IMR-90 (cell line): Measurements from ENCODE around the gene REEP2. TPM values are rescaled to one million over a fixed set of nuclear protein-coding genes. Genes with fewer than 3 reads are reported as not detected.

ENCODE experiments used
- ATAC-seq: fragments of 200-7000 bp; cut with Tn5 transposase; 2 replicates; pipeline ENCODE4 v1.9.1; 2020; ENCODE audit warnings: low read depth, mild to moderate bottlenecking, moderate library complexity
- BruUV-seq: library from RNA; stranded (reverse); fragments of 400-500 nt; replicated peaks from 2 replicates; lab custom pipeline; 2021; lab: Mats Ljungman, UMichigan
- CTCF ChIA-PET: fragments of 300-600 bp; formaldehyde crosslinking; extraction: SDS; loops from one replicate; lab custom pipeline; 2021; ENCODE audit warnings: antibody characterized with exemption; lab: Yijun Ruan, JAX
- POLR2A ChIA-PET: fragments of 300-600 bp; sonication (Branson Sonifier 250); formaldehyde crosslinking; loops from one replicate; lab custom pipeline; 2022; ENCODE audit warnings: antibody characterized with exemption; ENCODE audit not compliant: unreplicated experiment; lab: Charles Lee
- DNase-seq: peaks from one replicate; pipeline ENCODE4 v3.0.0; 2013
- H2AFZ ChIP-seq: replicated peaks from 2 replicates; pipeline ENCODE3; 2013; ENCODE audit warnings: low read length, mild to moderate bottlenecking; ENCODE audit not compliant: poor library complexity
- H2AK5ac ChIP-seq: 2 replicates; pipeline ENCODE4 v1.6.1; 2013; ENCODE audit warnings: low read depth, low read length, inconsistent platforms
- H2AK9ac ChIP-seq: replicated peaks from 2 replicates; pipeline ENCODE3; 2013; ENCODE audit warnings: mild to moderate bottlenecking, low read depth, low read length, moderate library complexity; ENCODE audit not compliant: poor library complexity
- H2BK120ac ChIP-seq: 2 replicates; pipeline ENCODE4 v1.6.1; 2013; ENCODE audit warnings: low read depth, low read length, inconsistent platforms
- H2BK15ac ChIP-seq: 3 replicates; pipeline ENCODE4 v1.6.1; 2013; ENCODE audit warnings: low read depth, low read length, inconsistent platforms
- H2BK20ac ChIP-seq: 2 replicates; pipeline ENCODE4 v1.6.1; 2013; ENCODE audit warnings: low read depth, mild to moderate bottlenecking, inconsistent platforms, low read length, moderate library complexity
- H2BK5ac ChIP-seq: 2 replicates; pipeline ENCODE4 v1.6.1; 2013; ENCODE audit warnings: mild to moderate bottlenecking, low read depth, low read length, inconsistent platforms; ENCODE audit not compliant: poor library complexity, severe bottlenecking
- H3K14ac ChIP-seq: replicated peaks from 2 replicates; pipeline ENCODE4 v1.6.1; 2013; ENCODE audit warnings: low read depth, low read length, inconsistent platforms
- H3K18ac ChIP-seq: 2 replicates; pipeline ENCODE4 v1.6.1; 2013; ENCODE audit warnings: low read depth, low read length, control low read depth
- H3K23ac ChIP-seq: 2 replicates; pipeline ENCODE4 v1.6.1; 2013; ENCODE audit warnings: low read depth, low read length, inconsistent platforms
- H3K27ac ChIP-seq: 2 replicates; pipeline ENCODE4 v1.5.1; 2013; ENCODE audit warnings: mild to moderate bottlenecking, control low read depth, low read length; ENCODE audit not compliant: insufficient read depth
- H3K27me3 ChIP-seq: 2 replicates; pipeline ENCODE4 v1.6.1; 2013; ENCODE audit warnings: low read length; ENCODE audit not compliant: control insufficient read depth, insufficient read depth
- H3K36me3 ChIP-seq: 2 replicates; pipeline ENCODE4 v1.6.1; 2013; ENCODE audit warnings: low read length, mixed read lengths; ENCODE audit not compliant: control insufficient read depth, insufficient read depth
- H3K4ac ChIP-seq: 2 replicates; pipeline ENCODE4 v1.6.1; 2013; ENCODE audit warnings: low read depth, low read length, inconsistent platforms
- H3K4me1 ChIP-seq: 2 replicates; pipeline ENCODE4 v1.6.1; 2013; ENCODE audit warnings: low read length, mixed read lengths; ENCODE audit not compliant: control insufficient read depth, insufficient read depth
- H3K4me2 ChIP-seq: 2 replicates; pipeline ENCODE4 v1.6.1; 2013; ENCODE audit warnings: low read depth, mild to moderate bottlenecking, control low read depth, low read length, moderate library complexity
- H3K4me3 ChIP-seq: 2 replicates; pipeline ENCODE4 v1.5.1; 2013; ENCODE audit warnings: low read depth, mild to moderate bottlenecking, control low read depth, low read length, moderate library complexity; ENCODE audit not compliant: insufficient read depth
- H3K56ac ChIP-seq: 2 replicates; pipeline ENCODE4 v1.6.1; 2013; ENCODE audit warnings: low read length, inconsistent platforms; ENCODE audit not compliant: insufficient read depth; ENCODE audit errors: extremely low read depth
- H3K79me1 ChIP-seq, 2 experiments: 2 replicates each; pipeline ENCODE4 v1.6.1; 2013; ENCODE audit warnings: low read length in 2 of 2, inconsistent platforms in 1 of 2, low read depth in 1 of 2
- H3K9ac ChIP-seq: 2 replicates; pipeline ENCODE4 v1.6.1; 2013; ENCODE audit warnings: low read depth, low read length, control low read depth
- H3K9me1 ChIP-seq: 2 replicates; pipeline ENCODE4 v1.6.1; 2013; ENCODE audit warnings: low read length, inconsistent platforms; ENCODE audit not compliant: insufficient read depth
- H3K9me3 ChIP-seq: 2 replicates; pipeline ENCODE4 v1.6.1; 2013; ENCODE audit warnings: low read length; ENCODE audit not compliant: control insufficient read depth, insufficient read depth
- H4K20me1 ChIP-seq: 2 replicates; pipeline ENCODE4 v1.6.1; 2013; ENCODE audit warnings: low read length, inconsistent platforms; ENCODE audit not compliant: insufficient read depth
- H4K5ac ChIP-seq: 2 replicates; pipeline ENCODE4 v1.6.1; 2013; ENCODE audit warnings: mild to moderate bottlenecking, low read depth, low read length, control low read depth
- H4K8ac ChIP-seq, 2 experiments: 2 replicates each; pipeline ENCODE4 v1.6.1; 2013; ENCODE audit warnings: low read depth in 2 of 2, low read length in 2 of 2, control low read depth in 1 of 2, inconsistent platforms in 1 of 2
- H4K91ac ChIP-seq: 2 replicates; pipeline ENCODE4 v1.6.1; 2013; ENCODE audit warnings: low read depth, low read length, inconsistent platforms; ENCODE audit not compliant: insufficient read depth
- CEBPB ChIP-seq: IDR thresholded peaks from 2 replicates; pipeline ENCODE4 v1.6.1; 2012; ENCODE audit warnings: low read depth, low read length, improper control_type of control experiment
- NFE2L2 ChIP-seq: fragments of 150-350 bp; IDR thresholded peaks from 2 replicates; pipeline ENCODE4 v1.6.1; 2016; ENCODE audit warnings: low read depth, mild to moderate bottlenecking, low read length
- USF2 ChIP-seq: fragments of 150-350 bp; IDR thresholded peaks from 2 replicates; pipeline ENCODE4 v1.6.1; 2017; ENCODE audit warnings: mild to moderate bottlenecking, antibody characterized with exemption, low read length, low read depth
- WGBS, 2 experiments: methylation state at CpG; one replicate each; pipeline versions ENCODE4 v1.1.5 to v1.1.7; 2013; ENCODE audit warnings: missing lambda C conversion rate in 2 of 2; ENCODE audit not compliant: insufficient read length in 1 of 2; ENCODE audit errors: extremely low coverage in 2 of 2; 5-methylcytosine and 5-hydroxymethylcytosine counted together
- dilution Hi-C: fragments of 300-500 bp; cut with HindIII; formaldehyde crosslinking; loops from one replicate; pipeline ENCODE4 v1.14.3; 2018; ENCODE audit warnings: low sequenced_read_pairs; ENCODE audit not compliant: unreplicated experiment
- in situ Hi-C: fragments of 300-500 bp; cut with MboI; formaldehyde crosslinking; loops from 3 replicates; pipeline ENCODE4 v1.14.3; 2019; ENCODE audit warnings: low sequenced_read_pairs, inconsistent platforms, mixed read lengths
- intact Hi-C: fragments of 100-400 bp; cut with micrococcal nuclease; formaldehyde crosslinking; loops from 2 replicates; pipeline ENCODE4 v1.10.0; 2022
- polyA plus RNA-seq, 3 experiments: library from polyadenylated mRNA; depleted of rRNA; stranded (reverse); fragments of >200 nt; gene quantifications; 2 replicates each; pipeline ENCODE4 v1.2.3, GENCODE V29; 2012; ENCODE audit warnings: low replicate concordance in 1 of 3
- total RNA-seq: library from RNA; depleted of rRNA; stranded (reverse); fragments of >200 nt; gene quantifications from 2 replicates; pipeline ENCODE4 v1.2.3, GENCODE V29; 2012

REEP2 gene
- total and polyA plus RNA-seq, 2 of the 4 experiments (the other 2 are of a cell fraction), result 12.4 to 17.0 TPM

- peaks cover 9 to 35% of the 10 kb centered on the region in 2 experiments for H3K79me1 ChIP-seq
- H2BK5ac ChIP-seq, result no peak overlapping the region
- no peak overlapping the region for H2AK9ac ChIP-seq
- H2BK20ac ChIP-seq, result no peak overlapping the region
- no peak overlapping the region for H4K91ac ChIP-seq
- ChIA-PET CTCF (no interaction called here), POLR2A (no interaction called here)
- H2AK5ac ChIP-seq, result no peak overlapping the region
- no peak overlapping the region for H4K5ac ChIP-seq
- no peak overlapping the region for H2BK15ac ChIP-seq
- no peaks in the 10 kb centered on the region for H3K27me3 ChIP-seq
- DNase-seq (peak; percentile 82), ATAC-seq (no peak)
- no peak overlapping the region for H3K4ac ChIP-seq
- dilution Hi-C loops, result no loop called here
- intact Hi-C loops, result no loop called here
- no peak overlapping the region for H3K56ac ChIP-seq
- no peak overlapping the region for H3K27ac ChIP-seq
- in situ Hi-C loops, result no loop called here
- H3K4me2 ChIP-seq, result no peak overlapping the region
- no peaks in the 10 kb centered on the region for H3K9me3 ChIP-seq
- H3K9me1 ChIP-seq, result peaks cover 20% of the 10 kb centered on the region
- no peak overlapping the region for H3K4me3 ChIP-seq
- peak overlapping the region; percentile 33 for H2AFZ ChIP-seq
- WGBS, 2 experiments, result 100% methylated on average over 1 of the region's 8 CpGs; no CpG with 5 or more reads in 1 of the 2 experiments
- H3K9ac ChIP-seq, result no peak overlapping the region
- H2BK120ac ChIP-seq, result no peak overlapping the region
- TF ChIP-seq USF2 (peak; percentile 49), NFE2L2 (peak; percentile 20; the same call in 1 of the 2 replicates), CEBPB (no peak)
- H3K36me3 ChIP-seq, result peaks cover 18% of the 10 kb centered on the region
- peaks cover 56% of the 10 kb centered on the region for H4K20me1 ChIP-seq
- H4K8ac ChIP-seq, result no peak overlapping the region
- H3K14ac ChIP-seq, result no peak overlapping the region
- no peak overlapping the region for H3K18ac ChIP-seq
- H3K4me1 ChIP-seq, result peaks cover 10% of the 10 kb centered on the region; the same call in 1 of the 2 replicates
- no TSS peak for BruUV-seq
- H3K23ac ChIP-seq, result no peak overlapping the region
These were observed 30.2 kb downstream of the REEP2 start for GRCh38 chr5:138468966-138469539.
